SK-N-MC (cell line): Measurements from ENCODE around the gene C1orf115.

ENCODE experiments used
- DNase-seq: peaks from one replicate; pipeline ENCODE4 v3.0.0-alpha.2; 2011; ENCODE audit warnings: low read depth, low spot score
- H3K27ac ChIP-seq: fragments of 200-600 bp; sonication (generic); 2 replicates; pipeline ENCODE4 v1.5.1; 2016; ENCODE audit warnings: mixed run types
- H3K36me3 ChIP-seq: fragments of 200-600 bp; sonication (generic); 2 replicates; pipeline ENCODE4 v1.6.1; 2017; ENCODE audit warnings: antibody characterized with exemption, low read length, mixed read lengths; ENCODE audit not compliant: insufficient read depth
- H3K4me3 ChIP-seq: fragments of 200-600 bp; sonication (generic); 2 replicates; pipeline ENCODE4 v1.5.1; 2016
- H3K9ac ChIP-seq: fragments of 200-600 bp; sonication (generic); 2 replicates; pipeline ENCODE4 v1.8.0; 2017; ENCODE audit warnings: mixed run types, mixed read lengths; ENCODE audit not compliant: insufficient read length
- H3K9me3 ChIP-seq: fragments of 200-600 bp; sonication (generic); 2 replicates; pipeline ENCODE4 v1.6.1; 2017; ENCODE audit warnings: low read depth, mild to moderate bottlenecking, antibody characterized with exemption, low read length, moderate library complexity, mixed read lengths
- EZH2 ChIP-seq: fragments of 200-600 bp; sonication (generic); IDR thresholded peaks from one replicate; pipeline ENCODE4 v1.6.1; 2017; ENCODE audit warnings: antibody characterized with exemption
- FOXP2 ChIP-seq: optimal IDR thresholded peaks from 2 replicates; pipeline ENCODE3; 2011; ENCODE audit warnings: mild to moderate bottlenecking, moderate library complexity; ENCODE audit not compliant: insufficient read depth; ENCODE audit errors: extremely low read length, control extremely low read depth
- POLR2AphosphoS5 ChIP-seq: IDR thresholded peaks from 2 replicates; pipeline ENCODE4 v1.6.1; 2012; ENCODE audit warnings: mild to moderate bottlenecking, low read depth, low read length, borderline replicate concordance

C1orf115 gene

GRCh38 chr1:220741825-220742224 lies 51.7 kb downstream of the C1orf115 start:
- Histone ChIP-seq H3K9me3 (no peaks in the 10 kb centered on the region), H3K27ac (no peak overlapping the region), H3K36me3 (no peaks in the 10 kb centered on the region), H3K4me3 (no peak overlapping the region), H3K9ac (no peak overlapping the region)
- no peak for DNase-seq
- no peak for TF ChIP-seq FOXP2
- no peak for TF ChIP-seq POLR2AphosphoS5
- TF ChIP-seq EZH2, result no peak

DNA sequence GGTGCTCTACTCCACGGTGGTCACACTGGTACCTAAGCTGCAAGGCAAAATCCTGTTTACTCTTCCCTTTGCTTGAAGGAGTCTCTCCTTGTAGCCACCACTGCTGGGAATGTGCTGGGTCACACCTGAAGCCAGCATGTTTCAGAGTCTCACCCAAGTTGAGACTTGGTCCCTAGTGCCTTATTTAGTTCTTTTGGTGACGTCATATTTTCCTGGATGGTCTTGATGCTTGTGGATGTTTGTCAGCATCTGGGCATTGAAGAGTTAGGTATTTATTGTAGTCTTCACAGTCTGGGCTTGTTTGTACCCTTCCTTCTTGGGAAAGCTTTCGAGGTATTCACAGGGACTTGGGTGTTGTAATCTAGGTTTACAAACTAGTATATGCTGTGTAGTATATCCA lies 52.4 kb downstream of the C1orf115 start:
- no peak overlapping the region for H3K9ac ChIP-seq
- no peaks in the 10 kb centered on the region for H3K36me3 ChIP-seq
- H3K4me3 ChIP-seq, result no peak overlapping the region
- TF ChIP-seq EZH2 (no peak), POLR2AphosphoS5 (no peak), FOXP2 (no peak)
- DNase-seq, result no peak
- H3K9me3 ChIP-seq, result no peaks in the 10 kb centered on the region
- no peak overlapping the region for H3K27ac ChIP-seq

GRCh38 chr1:220746851-220747250 lies 56.7 kb downstream of the C1orf115 start:
- no peak for TF ChIP-seq FOXP2
- TF ChIP-seq POLR2AphosphoS5, result no peak
- TF ChIP-seq EZH2, result no peak
- no peaks in the 10 kb centered on the region for H3K9me3 ChIP-seq
- no peak overlapping the region for H3K27ac ChIP-seq
- H3K36me3 ChIP-seq, result no peaks in the 10 kb centered on the region
- no peak overlapping the region for H3K4me3 ChIP-seq
- DNase-seq, result no peak
- H3K9ac ChIP-seq, result no peak overlapping the region

- Histone ChIP-seq H3K36me3 (no peaks in the 10 kb centered on the region), H3K27ac (no peak overlapping the region), H3K9ac (no peak overlapping the region), H3K4me3 (no peak overlapping the region), H3K9me3 (no peaks in the 10 kb centered on the region)
- TF ChIP-seq EZH2 (no peak), FOXP2 (no peak), POLR2AphosphoS5 (no peak)
- DNase-seq, result no peak
Observed at GRCh38 chr1:220747437-220748088, 57.4 kb downstream of the C1orf115 start.

- no peak for DNase-seq
- Histone ChIP-seq H3K4me3 (no peak within 1 kb of the TSS), H3K36me3 (no peaks in the 10 kb centered on the region), H3K9ac (no peak within 1 kb of the TSS), H3K27ac (no peak within 1 kb of the TSS), H3K9me3 (no peaks in the 10 kb centered on the region)
- TF ChIP-seq FOXP2, result no peak
- TF ChIP-seq POLR2AphosphoS5, result no peak
- no peak for TF ChIP-seq EZH2
Observed at GRCh38 chr1:220748089-220748934, 58.1 kb downstream of the C1orf115 start, which contains the start of gene MTARC2. MTARC2 (plus strand) TSS chr1:220748322; CDS start chr1:220748532, 210 bp downstream.
